Fibroblast of lung (primary cell): Measurements from ENCODE around the gene EFCAB14.

Source experiments
- CTCF ChIP-seq, 2 donors: IDR thresholded peaks in 1 of 2; conservative IDR thresholded peaks in 1 of 2; 1 replicate in 1 of 2; 2 replicates in 1 of 2; pipeline ENCODE4 v1.5.1; 2011 to 2012; ENCODE audit warnings: low read length in 2 of 2, control low read depth in 1 of 2, inconsistent platforms in 1 of 2, low read depth in 1 of 2, mild to moderate bottlenecking in 1 of 2
- EZH2 ChIP-seq: IDR thresholded peaks from 2 replicates; pipeline ENCODE4 v1.5.1; 2012; ENCODE audit warnings: low read length, control low read depth, mild to moderate bottlenecking; ENCODE audit errors: missing control alignments

GRCh38 chr1:46655848-46656247 lies 63.1 kb downstream of the EFCAB14 start:
- TF ChIP-seq CTCF (conservative IDR thresholded peaks at IDR 0.05 in 1 of 2, IDR thresholded peaks at IDR 0.05 in 1 of 2; ENCODE audit: low read depth in 1 of 2, low read length in 2 of 2), result no peak
- TF ChIP-seq EZH2, result no peak
